Stimulated activated effector memory CD8-positive, alpha-beta T cell treated with anti-CD3 and anti-CD28 coated beads, Interleukin-12 subunit alpha, Interleukin-12 subunit beta, amount 100 ng/mL, for 72 hours (primary cell): Measurements from ENCODE around the gene GNA12.
"Not testable (repeated sequence)": the region's sequence is repeated elsewhere in the genome, so short reads cannot be mapped to it uniquely, and the experiment has no call there.

Experiments
- ATAC-seq: fragments of 150-1000 bp; cut with Tn5 transposase; 2 replicates; pipeline ENCODE4 v1.10.0; 2021
- DNase-seq, 2 donors: peaks; one replicate each; pipeline ENCODE4 v3.0.0; 2021 to 2022; ENCODE audit warnings: low spot score in 2 of 2
- H3K27ac Mint-ChIP-seq: one replicate; pipeline ENCODE4 v1.8.0; 2022; ENCODE audit warnings: mild to moderate bottlenecking, mixed read lengths
- H3K36me3 Mint-ChIP-seq: one replicate; pipeline ENCODE4 v1.8.0; 2022; ENCODE audit warnings: mild to moderate bottlenecking, mixed read lengths
- H3K4me1 Mint-ChIP-seq: one replicate; pipeline ENCODE4 v1.8.0; 2022; ENCODE audit warnings: mixed read lengths
- H3K4me3 Mint-ChIP-seq: one replicate; pipeline ENCODE4 v1.8.0; 2022; ENCODE audit warnings: mild to moderate bottlenecking, mixed read lengths
- H3K9me3 Mint-ChIP-seq: one replicate; pipeline ENCODE4 v1.8.0; 2022; ENCODE audit warnings: mixed read lengths

GNA12 gene

GRCh38 chr7:2737005-2737743 lies 106.9 kb downstream of the GNA12 start:
- not testable (repeated sequence) for H3K9me3 Mint-ChIP-seq, H3K4me3 Mint-ChIP-seq, H3K27ac Mint-ChIP-seq, DNase-seq, ATAC-seq, H3K36me3 Mint-ChIP-seq
- peaks cover 15% of the 10 kb centered on the region for H3K4me1 Mint-ChIP-seq

GRCh38 chr7:2736411-2736914 lies 107.6 kb downstream of the GNA12 start:
- Mint-ChIP-seq H3K4me3 (no peak overlapping the region), H3K36me3 (no peaks in the 10 kb centered on the region), H3K27ac (no peak overlapping the region), H3K9me3 (no peaks in the 10 kb centered on the region), H3K4me1 (peaks cover 15% of the 10 kb centered on the region)
- ATAC-seq = no peak
- DNase-seq = no peak

- Mint-ChIP-seq H3K4me1 (peaks cover 15% of the 10 kb centered on the region), H3K36me3 (no peaks in the 10 kb centered on the region)
Measured at GRCh38 chr7:2735744-2736143, 108.4 kb downstream of the GNA12 start.

GRCh38 chr7:2734751-2735571 lies 109.1 kb downstream of the GNA12 start:
- H3K4me3 Mint-ChIP-seq = no peak overlapping the region
- peak overlapping the region; percentile 54 for H3K27ac Mint-ChIP-seq
- no peak for ATAC-seq
- peaks cover 15% of the 10 kb centered on the region for H3K4me1 Mint-ChIP-seq
- H3K9me3 Mint-ChIP-seq = no peaks in the 10 kb centered on the region
- DNase-seq = no peak
- H3K36me3 Mint-ChIP-seq = no peaks in the 10 kb centered on the region

More at GRCh38 chr7:2735744-2736143, 108.4 kb downstream of the GNA12 start:
- peak overlapping the region; percentile 54 for H3K27ac Mint-ChIP-seq
- H3K9me3 Mint-ChIP-seq = no peaks in the 10 kb centered on the region
- no peak for ATAC-seq
- no peak overlapping the region for H3K4me3 Mint-ChIP-seq
- no peak for DNase-seq

- no peaks in the 10 kb centered on the region for H3K36me3 Mint-ChIP-seq
- no peak for ATAC-seq
- H3K27ac Mint-ChIP-seq = no peak overlapping the region
- H3K4me3 Mint-ChIP-seq = no peak overlapping the region
- no peaks in the 10 kb centered on the region for H3K9me3 Mint-ChIP-seq
- DNase-seq = no peak
- peaks cover 15% of the 10 kb centered on the region for H3K4me1 Mint-ChIP-seq
Measured at GRCh38 chr7:2734084-2734686, 109.9 kb downstream of the GNA12 start.

- H3K27ac Mint-ChIP-seq = no peak overlapping the region
- no peak overlapping the region for H3K4me3 Mint-ChIP-seq
- no peak for DNase-seq
- no peaks in the 10 kb centered on the region for H3K9me3 Mint-ChIP-seq
- no peak for ATAC-seq
- H3K36me3 Mint-ChIP-seq = no peaks in the 10 kb centered on the region
- H3K4me1 Mint-ChIP-seq = peaks cover 15% of the 10 kb centered on the region
Measured at GRCh38 chr7:2732959-2733584, 111.0 kb downstream of the GNA12 start.

- DNase-seq (no peak), ATAC-seq (no peak)
- peaks cover 15% of the 10 kb centered on the region for H3K4me1 Mint-ChIP-seq
- H3K4me3 Mint-ChIP-seq = no peak overlapping the region
- no peaks in the 10 kb centered on the region for H3K9me3 Mint-ChIP-seq
- H3K36me3 Mint-ChIP-seq = no peaks in the 10 kb centered on the region
- H3K27ac Mint-ChIP-seq = peak overlapping the region; percentile 69
Measured at GRCh38 chr7:2732388-2732787, 111.7 kb downstream of the GNA12 start.

- Mint-ChIP-seq H3K4me1 (peaks cover 15% of the 10 kb centered on the region), H3K36me3 (no peaks in the 10 kb centered on the region), H3K27ac (peak overlapping the region; percentile 69), H3K9me3 (no peaks in the 10 kb centered on the region), H3K4me3 (no peak overlapping the region)
- DNase-seq (no peak), ATAC-seq (no peak)
Measured at GRCh38 chr7:2730846-2731770, 113.0 kb downstream of the GNA12 start.

GRCh38 chr7:2729893-2730716 lies 114.0 kb downstream of the GNA12 start:
- Mint-ChIP-seq H3K27ac (no peak overlapping the region), H3K4me1 (peaks cover 9% of the 10 kb centered on the region), H3K9me3 (no peaks in the 10 kb centered on the region), H3K36me3 (no peaks in the 10 kb centered on the region), H3K4me3 (no peak overlapping the region)
- no peak for ATAC-seq
- no peak for DNase-seq

- peak overlapping the region; percentile 52 for H3K27ac Mint-ChIP-seq
- no peak for ATAC-seq
- H3K4me1 Mint-ChIP-seq = peaks cover 4% of the 10 kb centered on the region
- H3K36me3 Mint-ChIP-seq = no peaks in the 10 kb centered on the region
- H3K9me3 Mint-ChIP-seq = no peaks in the 10 kb centered on the region
- no peak overlapping the region for H3K4me3 Mint-ChIP-seq
- DNase-seq = no peak
Measured at GRCh38 chr7:2729031-2729892, 114.8 kb downstream of the GNA12 start.

GRCh38 chr7:2728316-2729030 lies 115.6 kb downstream of the GNA12 start:
- DNase-seq (no peak), ATAC-seq (no peak)
- no peaks in the 10 kb centered on the region for H3K36me3 Mint-ChIP-seq
- H3K4me1 Mint-ChIP-seq = no peaks in the 10 kb centered on the region
- H3K4me3 Mint-ChIP-seq = no peak overlapping the region
- H3K27ac Mint-ChIP-seq = peak overlapping the region; percentile 52
- H3K9me3 Mint-ChIP-seq = no peaks in the 10 kb centered on the region

GRCh38 chr7:2727206-2727605 lies 116.9 kb downstream of the GNA12 start:
- H3K4me1 Mint-ChIP-seq, H3K4me3 Mint-ChIP-seq, ATAC-seq, H3K36me3 Mint-ChIP-seq, H3K27ac Mint-ChIP-seq, DNase-seq, H3K9me3 Mint-ChIP-seq: not testable (repeated sequence)
